Measurements from ENCODE around the gene SMIM24. TPM values are rescaled to one million over a fixed set of nuclear protein-coding genes. Genes with fewer than 3 reads are reported as not detected.

The SMIM24 gene
- polyA plus RNA-seq, 2 of the 4 experiments (the other 2 are of a cell fraction) = 1.0 to 1.2 TPM

DNA sequence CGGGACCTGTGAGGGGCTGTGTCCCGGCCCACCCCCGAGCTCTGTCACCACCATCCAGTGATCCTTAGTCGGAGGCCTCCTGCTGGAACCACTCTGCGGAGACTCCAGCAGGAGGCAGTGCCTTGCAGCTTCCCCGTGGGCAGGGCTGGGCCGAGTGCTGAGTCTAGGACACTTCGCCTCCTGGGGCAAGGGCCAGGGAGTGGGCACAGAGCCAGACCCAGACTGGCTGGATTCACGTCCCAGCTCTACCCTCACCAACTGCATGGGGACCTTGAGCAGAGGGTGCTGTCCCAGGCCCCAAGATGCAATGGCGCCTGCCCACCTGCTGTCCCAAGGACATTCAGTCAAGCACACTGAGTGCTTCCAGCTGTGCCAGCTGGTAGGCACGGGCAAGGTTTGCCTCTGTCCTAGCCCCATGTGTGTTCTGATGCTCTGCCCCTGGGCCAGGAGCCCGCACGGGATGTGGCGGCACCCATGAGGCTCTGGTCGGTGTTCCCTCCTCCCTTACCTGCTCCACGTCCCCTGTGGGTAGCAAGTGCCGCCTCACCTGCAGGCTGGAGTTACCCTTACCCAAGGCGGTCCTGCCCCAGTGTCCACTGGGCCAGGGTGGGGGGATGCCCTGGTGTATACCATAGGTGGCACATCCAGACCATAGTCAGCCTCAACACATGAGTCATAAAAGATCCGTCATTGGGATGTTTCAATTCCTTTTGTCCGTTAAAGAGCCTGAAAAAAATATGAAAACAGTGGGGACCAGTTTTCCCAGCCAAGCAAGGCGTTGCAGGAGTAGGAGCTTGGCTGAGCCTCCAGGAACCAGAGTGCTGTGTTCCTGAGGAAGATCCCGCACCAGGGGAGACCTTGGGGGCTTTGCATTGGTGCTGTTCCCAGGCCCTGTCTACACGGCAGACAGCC, 33.2 kb upstream of the SMIM24 start (continued):
- no peak for TF ChIP-seq FOSL2 (IDR thresholded peaks at IDR 0.05)
- TF ChIP-seq FOSL2 (CRISPR knock-in tag; IDR thresholded peaks at IDR 0.05) = no peak
- TF ChIP-seq KDM1A (IDR thresholded peaks at IDR 0.05; ENCODE audit: low read depth) = no peak
- no peak for TF ChIP-seq ZSCAN20 (CRISPR knock-in tag; IDR thresholded peaks at IDR 0.05)

DNA sequence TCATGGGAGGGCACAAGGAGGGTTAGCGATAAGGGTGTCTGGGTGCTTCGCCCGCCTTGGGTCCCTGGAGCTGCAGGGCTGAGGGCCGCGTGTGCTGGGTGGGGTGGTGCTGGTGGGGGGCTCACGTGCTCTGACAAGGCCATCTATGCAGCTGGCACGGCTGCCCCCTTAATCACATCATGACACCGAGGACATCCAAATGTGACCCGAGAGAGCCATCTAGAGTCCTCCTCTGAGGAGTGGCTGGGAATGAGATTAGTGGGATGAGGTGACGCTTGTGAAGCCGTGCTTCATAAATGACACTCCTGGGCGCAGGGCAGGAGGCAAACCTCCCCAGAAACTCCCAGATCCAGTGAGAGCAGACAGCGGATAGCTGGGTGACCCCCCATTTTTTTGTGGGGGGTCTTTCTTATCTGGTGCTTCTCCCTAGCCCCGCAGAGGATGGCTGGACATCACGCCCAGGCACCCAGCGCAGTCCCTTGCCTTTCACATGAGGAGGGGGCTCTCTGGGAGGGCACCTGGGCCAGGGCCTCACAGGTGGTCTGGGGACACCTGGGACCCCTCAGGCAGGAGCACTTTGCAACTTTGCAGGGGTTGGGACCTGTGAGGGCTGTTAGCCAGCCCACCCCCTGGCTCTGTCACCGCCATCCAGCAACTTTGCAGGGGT, 32.4 kb upstream of the SMIM24 start:
- H3K4me2 ChIP-seq = no peak overlapping the region
- POLR2A ChIA-PET = no interaction called here
- TF ChIP-seq, protein P1, sequence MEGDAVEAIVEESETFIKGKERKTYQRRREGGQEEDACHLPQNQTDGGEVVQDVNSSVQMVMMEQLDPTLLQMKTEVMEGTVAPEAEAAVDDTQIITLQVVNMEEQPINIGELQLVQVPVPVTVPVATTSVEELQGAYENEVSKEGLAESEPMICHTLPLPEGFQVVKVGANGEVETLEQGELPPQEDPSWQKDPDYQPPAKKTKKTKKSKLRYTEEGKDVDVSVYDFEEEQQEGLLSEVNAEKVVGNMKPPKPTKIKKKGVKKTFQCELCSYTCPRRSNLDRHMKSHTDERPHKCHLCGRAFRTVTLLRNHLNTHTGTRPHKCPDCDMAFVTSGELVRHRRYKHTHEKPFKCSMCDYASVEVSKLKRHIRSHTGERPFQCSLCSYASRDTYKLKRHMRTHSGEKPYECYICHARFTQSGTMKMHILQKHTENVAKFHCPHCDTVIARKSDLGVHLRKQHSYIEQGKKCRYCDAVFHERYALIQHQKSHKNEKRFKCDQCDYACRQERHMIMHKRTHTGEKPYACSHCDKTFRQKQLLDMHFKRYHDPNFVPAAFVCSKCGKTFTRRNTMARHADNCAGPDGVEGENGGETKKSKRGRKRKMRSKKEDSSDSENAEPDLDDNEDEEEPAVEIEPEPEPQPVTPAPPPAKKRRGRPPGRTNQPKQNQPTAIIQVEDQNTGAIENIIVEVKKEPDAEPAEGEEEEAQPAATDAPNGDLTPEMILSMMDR (IDR thresholded peaks at IDR 0.05) = no peak
- TF ChIP-seq, protein P2, sequence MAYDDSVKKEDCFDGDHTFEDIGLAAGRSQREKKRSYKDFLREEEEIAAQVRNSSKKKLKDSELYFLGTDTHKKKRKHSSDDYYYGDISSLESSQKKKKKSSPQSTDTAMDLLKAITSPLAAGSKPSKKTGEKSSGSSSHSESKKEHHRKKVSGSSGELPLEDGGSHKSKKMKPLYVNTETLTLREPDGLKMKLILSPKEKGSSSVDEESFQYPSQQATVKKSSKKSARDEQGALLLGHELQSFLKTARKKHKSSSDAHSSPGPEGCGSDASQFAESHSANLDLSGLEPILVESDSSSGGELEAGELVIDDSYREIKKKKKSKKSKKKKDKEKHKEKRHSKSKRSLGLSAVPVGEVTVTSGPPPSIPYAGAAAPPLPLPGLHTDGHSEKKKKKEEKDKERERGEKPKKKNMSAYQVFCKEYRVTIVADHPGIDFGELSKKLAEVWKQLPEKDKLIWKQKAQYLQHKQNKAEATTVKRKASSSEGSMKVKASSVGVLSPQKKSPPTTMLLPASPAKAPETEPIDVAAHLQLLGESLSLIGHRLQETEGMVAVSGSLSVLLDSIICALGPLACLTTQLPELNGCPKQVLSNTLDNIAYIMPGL (CRISPR knock-in tag; IDR thresholded peaks at IDR 0.05; ENCODE audit: borderline replicate concordance) = no peak
- no peak for TF ChIP-seq FOSL2 (IDR thresholded peaks at IDR 0.05)
- TF ChIP-seq FOSL2 (CRISPR knock-in tag; IDR thresholded peaks at IDR 0.05) = no peak
- TF ChIP-seq RFX5 (IDR thresholded peaks at IDR 0.05) = no peak
- no peak for TF ChIP-seq SMC3 (IDR thresholded peaks at IDR 0.05)
- TF ChIP-seq, protein P3, sequence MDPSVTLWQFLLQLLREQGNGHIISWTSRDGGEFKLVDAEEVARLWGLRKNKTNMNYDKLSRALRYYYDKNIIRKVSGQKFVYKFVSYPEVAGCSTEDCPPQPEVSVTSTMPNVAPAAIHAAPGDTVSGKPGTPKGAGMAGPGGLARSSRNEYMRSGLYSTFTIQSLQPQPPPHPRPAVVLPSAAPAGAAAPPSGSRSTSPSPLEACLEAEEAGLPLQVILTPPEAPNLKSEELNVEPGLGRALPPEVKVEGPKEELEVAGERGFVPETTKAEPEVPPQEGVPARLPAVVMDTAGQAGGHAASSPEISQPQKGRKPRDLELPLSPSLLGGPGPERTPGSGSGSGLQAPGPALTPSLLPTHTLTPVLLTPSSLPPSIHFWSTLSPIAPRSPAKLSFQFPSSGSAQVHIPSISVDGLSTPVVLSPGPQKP (IDR thresholded peaks at IDR 0.05; ENCODE audit: low read depth, low read length) = no peak
- TF ChIP-seq, protein P4, sequence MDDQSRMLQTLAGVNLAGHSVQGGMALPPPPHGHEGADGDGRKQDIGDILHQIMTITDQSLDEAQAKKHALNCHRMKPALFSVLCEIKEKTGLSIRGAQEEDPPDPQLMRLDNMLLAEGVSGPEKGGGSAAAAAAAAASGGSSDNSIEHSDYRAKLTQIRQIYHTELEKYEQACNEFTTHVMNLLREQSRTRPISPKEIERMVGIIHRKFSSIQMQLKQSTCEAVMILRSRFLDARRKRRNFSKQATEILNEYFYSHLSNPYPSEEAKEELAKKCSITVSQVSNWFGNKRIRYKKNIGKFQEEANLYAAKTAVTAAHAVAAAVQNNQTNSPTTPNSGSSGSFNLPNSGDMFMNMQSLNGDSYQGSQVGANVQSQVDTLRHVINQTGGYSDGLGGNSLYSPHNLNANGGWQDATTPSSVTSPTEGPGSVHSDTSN (IDR thresholded peaks at IDR 0.05) = no peak
- TF ChIP-seq CHD4 (IDR thresholded peaks at IDR 0.05; ENCODE audit: borderline replicate concordance) = no peak
- TF ChIP-seq CEBPB (IDR thresholded peaks at IDR 0.05) = no peak
- TF ChIP-seq EHF (CRISPR knock-in tag; IDR thresholded peaks at IDR 0.05) = no peak
- TF ChIP-seq ZFP36 (IDR thresholded peaks at IDR 0.05; ENCODE audit: borderline replicate concordance, partially characterized antibody) = no peak
- TF ChIP-seq, protein P5, sequence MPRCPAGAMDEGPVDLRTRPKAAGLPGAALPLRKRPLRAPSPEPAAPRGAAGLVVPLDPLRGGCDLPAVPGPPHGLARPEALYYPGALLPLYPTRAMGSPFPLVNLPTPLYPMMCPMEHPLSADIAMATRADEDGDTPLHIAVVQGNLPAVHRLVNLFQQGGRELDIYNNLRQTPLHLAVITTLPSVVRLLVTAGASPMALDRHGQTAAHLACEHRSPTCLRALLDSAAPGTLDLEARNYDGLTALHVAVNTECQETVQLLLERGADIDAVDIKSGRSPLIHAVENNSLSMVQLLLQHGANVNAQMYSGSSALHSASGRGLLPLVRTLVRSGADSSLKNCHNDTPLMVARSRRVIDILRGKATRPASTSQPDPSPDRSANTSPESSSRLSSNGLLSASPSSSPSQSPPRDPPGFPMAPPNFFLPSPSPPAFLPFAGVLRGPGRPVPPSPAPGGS (IDR thresholded peaks at IDR 0.05) = no peak
- no peak for TF ChIP-seq PHF8 (IDR thresholded peaks at IDR 0.05; ENCODE audit: borderline replicate concordance, low read depth)
- TF ChIP-seq, protein P6, sequence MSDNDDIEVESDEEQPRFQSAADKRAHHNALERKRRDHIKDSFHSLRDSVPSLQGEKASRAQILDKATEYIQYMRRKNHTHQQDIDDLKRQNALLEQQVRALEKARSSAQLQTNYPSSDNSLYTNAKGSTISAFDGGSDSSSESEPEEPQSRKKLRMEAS (IDR thresholded peaks at IDR 0.05) = no peak
- no peak for TF ChIP-seq MAZ (IDR thresholded peaks at IDR 0.05; ENCODE audit: borderline replicate concordance, low read depth, low read length)
- TF ChIP-seq MAFK (IDR thresholded peaks at IDR 0.05; ENCODE audit: partially characterized antibody) = no peak
- TF ChIP-seq EHMT2 (IDR thresholded peaks at IDR 0.05; ENCODE audit: low read depth) = no peak
- DNase-seq (ENCODE audit: low read depth in 1 of 2, low spot score in 1 of 2) (no peak), FAIRE-seq (no peak), ATAC-seq (no peak)
- WGBS (ENCODE audit: missing lambda C conversion rate) = 90% methylated on average over 16 of the region's 17 CpGs
- H3K9me3 ChIP-seq = no peaks in the 10 kb centered on the region
- H3K4me3 ChIP-seq = no peak overlapping the region
- CTCF ChIA-PET = interaction anchor here (0.5 to 1.9 kb wide), 5 partner anchors 9 to 628 kb away, joined by 3 to 10 read pairs (median 3); no protein-coding TSS in a partner anchor
- H3K27ac ChIP-seq = no peak overlapping the region
- peaks cover 29% of the 10 kb centered on the region for H3K4me1 ChIP-seq

All from A549 (cell line).